CD4-positive, alpha-beta T cell treated with Interleukin-21 for 1 hour (primary cell): ENCODE measurements around the gene DCTN1.

Source experiments
- DNase-seq: peaks from one replicate; pipeline ENCODE4 v3.0.0-alpha.2; 2020

Gene DCTN1

GRCh38 chr2:74316627-74317295 is 63.4 kb downstream of the DCTN1 start:
- DNase-seq = no peak

- DNase-seq = no peak
Observed at GRCh38 chr2:74314107-74314506, 66.0 kb downstream of the DCTN1 start.

- no peak for DNase-seq
Observed at GRCh38 chr2:74313497-74313896, 66.6 kb downstream of the DCTN1 start.

- no peak for DNase-seq
Observed at GRCh38 chr2:74312913-74313312, 67.2 kb downstream of the DCTN1 start.
